A549 (cell line): ENCODE measurements around the gene DGKD. TPM values are rescaled to one million over a fixed set of nuclear protein-coding genes. Genes with fewer than 3 reads are reported as not detected.
A peak's percentile ranks its signal among the peaks of the same experiment; 100 is the strongest.

Source experiments
- ATAC-seq, 2 experiments: fragments of 200-7000 bp in 1 of 2; fragments of >200 bp in 1 of 2; cut with Nextera tagmentation in 1 of 2; cut with Tn5 transposase in 1 of 2; 3 replicates each; pipeline versions ENCODE4 v1.8.0 to v1.9.1; 2018 to 2020; ENCODE audit warnings: mild to moderate bottlenecking in 1 of 2, moderate library complexity in 1 of 2
- CTCF ChIA-PET: fragments of 300-600 bp; sonication (Branson Sonifier 250); formaldehyde crosslinking; extraction: SDS; loops from one replicate; lab custom pipeline; 2021; ENCODE audit warnings: antibody characterized with exemption, inconsistent platforms; lab: Yijun Ruan, JAX
- POLR2A ChIA-PET: fragments of 350-600 bp; formaldehyde crosslinking; extraction: SDS; loops from one replicate; lab custom pipeline; 2021; ENCODE audit warnings: antibody characterized with exemption, inconsistent platforms; lab: Yijun Ruan, JAX
- DNase-seq, 2 experiments: peaks; one replicate each; pipeline versions ENCODE4 v3.0.0 to v3.0.0-alpha.2; 2011 to 2016; ENCODE audit warnings: low read depth in 1 of 2, low spot score in 1 of 2
- FAIRE-seq: peaks from 2 replicates; lab custom pipeline; 2011; peaks lifted over from hg19 to GRCh38; lab: Jason Lieb, UNC
- H3K27ac ChIP-seq, 2 experiments: fragments of >200 bp; sonication (Bioruptor Twin); formaldehyde crosslinking; 3 replicates each; pipeline ENCODE4 v1.5.1; 2016 to 2017
- H3K4me1 ChIP-seq: fragments of >200 bp; sonication (Bioruptor Twin); formaldehyde crosslinking; 3 replicates; pipeline ENCODE4 v1.6.1; 2016
- H3K4me2 ChIP-seq: fragments of >200 bp; sonication (Bioruptor Twin); formaldehyde crosslinking; 3 replicates; pipeline ENCODE4 v1.6.1; 2016
- H3K4me3 ChIP-seq: fragments of >200 bp; sonication (Bioruptor Twin); formaldehyde crosslinking; 3 replicates; pipeline ENCODE4 v1.5.1; 2016
- H3K9me3 ChIP-seq: fragments of >200 bp; sonication (Bioruptor Twin); formaldehyde crosslinking; 3 replicates; pipeline ENCODE4 v1.6.1; 2016
- BHLHE40 ChIP-seq: IDR thresholded peaks from 2 replicates; pipeline ENCODE4 v1.6.1; 2012; ENCODE audit warnings: low read depth, low read length, inconsistent platforms
- CBX8 ChIP-seq: fragments of 200-600 bp; sonication (generic); IDR thresholded peaks from 2 replicates; pipeline ENCODE4 v1.6.1; 2016
- CEBPB ChIP-seq, 2 experiments: fragments of >200 bp in 1 of 2; sonication (Bioruptor Twin) in 1 of 2; formaldehyde crosslinking in 1 of 2; IDR thresholded peaks; 2 replicates each; pipeline ENCODE4 v1.6.1; 2012 to 2016
- FOSB ChIP-seq: fragments of 250-450 bp; sonication (Bioruptor Pico); IDR thresholded peaks from 2 replicates; pipeline ENCODE4 v1.5.0; 2020; ENCODE audit warnings: mild to moderate bottlenecking, moderate library complexity
- FOSL2 ChIP-seq, 2 experiments: fragments of 450-650 bp in 1 of 2; fragments of >200 bp in 1 of 2; sonication (Bioruptor Twin) in 1 of 2; formaldehyde crosslinking; IDR thresholded peaks; 2 replicates each; pipeline versions ENCODE4 v1.5.0 to v1.6.1; 2016 to 2020; ENCODE audit warnings: mild to moderate bottlenecking in 1 of 2, moderate library complexity in 1 of 2
- FOXS1 ChIP-seq: fragments of 250-450 bp; sonication (Bioruptor Pico); IDR thresholded peaks from 2 replicates; pipeline ENCODE4 v1.5.0; 2020; ENCODE audit warnings: mild to moderate bottlenecking, moderate library complexity
- GATA3 ChIP-seq: IDR thresholded peaks from 2 replicates; pipeline ENCODE4 v1.6.1; 2012; ENCODE audit warnings: borderline replicate concordance
- HDAC2 ChIP-seq: fragments of 200-600 bp; sonication (generic); IDR thresholded peaks from 2 replicates; pipeline ENCODE4 v1.6.1; 2016
- HEYL ChIP-seq: fragments of 250-450 bp; sonication (Bioruptor Pico); IDR thresholded peaks from 2 replicates; pipeline ENCODE4 v1.8.0; 2021; ENCODE audit warnings: mild to moderate bottlenecking, moderate library complexity
- JUN ChIP-seq, 2 experiments: fragments of >200 bp; sonication (Bioruptor Twin); formaldehyde crosslinking; IDR thresholded peaks; 2 replicates in 1 of 2; 3 replicates in 1 of 2; pipeline ENCODE4 v1.6.1; 2016 to 2017
- KDM1A ChIP-seq: fragments of 200-600 bp; sonication (generic); IDR thresholded peaks from 2 replicates; pipeline ENCODE4 v1.6.1; 2016; ENCODE audit warnings: low read depth, mild to moderate bottlenecking
- MAX ChIP-seq: IDR thresholded peaks from 2 replicates; pipeline ENCODE4 v1.6.1; 2012
- PHF8 ChIP-seq: fragments of 200-600 bp; sonication (generic); IDR thresholded peaks from 2 replicates; pipeline ENCODE4 v1.6.1; 2016; ENCODE audit warnings: low read depth, mild to moderate bottlenecking, antibody characterized with exemption, moderate library complexity, borderline replicate concordance
- POLR2AphosphoS2 ChIP-seq: conservative IDR thresholded peaks from 2 replicates; pipeline ENCODE4 v1.6.1; 2012; ENCODE audit warnings: low read length, improper control_type of control experiment, inconsistent platforms
- RAD21 ChIP-seq, 2 experiments: fragments of >200 bp in 1 of 2; sonication (Bioruptor Twin) in 1 of 2; formaldehyde crosslinking in 1 of 2; IDR thresholded peaks in 1 of 2; conservative IDR thresholded peaks in 1 of 2; 2 replicates in 1 of 2; 3 replicates in 1 of 2; pipeline ENCODE4 v1.6.1; 2012 to 2018; ENCODE audit warnings: inconsistent platforms in 1 of 2
- REST ChIP-seq: fragments of 200-600 bp; sonication (generic); IDR thresholded peaks from 2 replicates; pipeline ENCODE4 v1.6.1; 2016; ENCODE audit warnings: antibody characterized with exemption, mild to moderate bottlenecking, moderate library complexity
- ZFP36 ChIP-seq: fragments of 450-650 bp; IDR thresholded peaks from 2 replicates; pipeline ENCODE4 v1.6.1; 2014; ENCODE audit warnings: borderline replicate concordance; ENCODE audit not compliant: partially characterized antibody
- ZNF302 ChIP-seq: fragments of 250-450 bp; sonication (Bioruptor Pico); IDR thresholded peaks from 2 replicates; pipeline ENCODE4 v1.9.0; 2021; ENCODE audit warnings: inconsistent platforms, mild to moderate bottlenecking, moderate library complexity
- WGBS: methylation state at CpG from one replicate; pipeline ENCODE4 v1.1.6; 2017; ENCODE audit errors: missing lambda C conversion rate; 5-methylcytosine and 5-hydroxymethylcytosine counted together
- polyA plus RNA-seq, 4 experiments: library from polyadenylated mRNA; depleted of rRNA in 3 of 4; stranded (reverse); fragments of >200 nt; fragmentation: RNase III in 1 of 4; extraction: RNeasy Plus Mini Kit Qiagen cat#74134 plus additional on column Dnase treatment in 1 of 4; gene quantifications; 2 replicates in 3 of 4; 3 replicates in 1 of 4; pipeline ENCODE4 v1.2.3, GENCODE V29; 2011 to 2017
- TF ChIP-seq, protein P1 (sequence below): fragments of 450-650 bp; IDR thresholded peaks from 2 replicates; pipeline ENCODE4 v1.6.1; 2014; ENCODE audit warnings: antibody characterized with exemption
- TF ChIP-seq, protein P2 (sequence below): fragments of 250-450 bp; sonication (Bioruptor Pico); IDR thresholded peaks from 2 replicates; pipeline ENCODE4 v1.5.0; 2020; ENCODE audit warnings: low read depth, mild to moderate bottlenecking, moderate library complexity
- TF ChIP-seq, protein P3 (sequence below): IDR thresholded peaks from 2 replicates; pipeline ENCODE4 v1.6.1; 2012; ENCODE audit warnings: low read depth, borderline replicate concordance

The DGKD gene
- polyA plus RNA-seq, 2 of the 4 experiments (the other 2 are of a cell fraction) = 68.8 to 99.6 TPM

GRCh38 chr2:233440314-233440713 lies 86.0 kb downstream of the DGKD start:
- POLR2A ChIA-PET = no interaction called here
- CTCF ChIA-PET = interaction anchor here (1.0 to 20.8 kb wide), 4 partner anchors 8 to 392 kb away, joined by 4 to 356 read pairs (median 86); no protein-coding TSS in a partner anchor
- TF ChIP-seq FOSL2 (IDR thresholded peaks at IDR 0.05) (no peak), FOSL2 (CRISPR knock-in tag; IDR thresholded peaks at IDR 0.05) (no peak), RAD21 (conservative IDR thresholded peaks at IDR 0.05 in 1 of 2, IDR thresholded peaks at IDR 0.05 in 1 of 2) (no peak), CEBPB (IDR thresholded peaks at IDR 0.05) (no peak), BHLHE40 (no peak), ZFP36 (no peak), JUN (IDR thresholded peaks at IDR 0.05) (no peak), HDAC2 (no peak), CBX8 (no peak), REST (no peak), PHF8 (no peak), MAX (no peak), KDM1A (no peak), ZNF302 (CRISPR knock-in tag) (no peak), HEYL (CRISPR knock-in tag) (no peak), FOXS1 (CRISPR knock-in tag) (no peak)
- TF ChIP-seq, protein P1, sequence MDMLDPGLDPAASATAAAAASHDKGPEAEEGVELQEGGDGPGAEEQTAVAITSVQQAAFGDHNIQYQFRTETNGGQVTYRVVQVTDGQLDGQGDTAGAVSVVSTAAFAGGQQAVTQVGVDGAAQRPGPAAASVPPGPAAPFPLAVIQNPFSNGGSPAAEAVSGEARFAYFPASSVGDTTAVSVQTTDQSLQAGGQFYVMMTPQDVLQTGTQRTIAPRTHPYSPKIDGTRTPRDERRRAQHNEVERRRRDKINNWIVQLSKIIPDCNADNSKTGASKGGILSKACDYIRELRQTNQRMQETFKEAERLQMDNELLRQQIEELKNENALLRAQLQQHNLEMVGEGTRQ = no peak
- TF ChIP-seq, protein P2, sequence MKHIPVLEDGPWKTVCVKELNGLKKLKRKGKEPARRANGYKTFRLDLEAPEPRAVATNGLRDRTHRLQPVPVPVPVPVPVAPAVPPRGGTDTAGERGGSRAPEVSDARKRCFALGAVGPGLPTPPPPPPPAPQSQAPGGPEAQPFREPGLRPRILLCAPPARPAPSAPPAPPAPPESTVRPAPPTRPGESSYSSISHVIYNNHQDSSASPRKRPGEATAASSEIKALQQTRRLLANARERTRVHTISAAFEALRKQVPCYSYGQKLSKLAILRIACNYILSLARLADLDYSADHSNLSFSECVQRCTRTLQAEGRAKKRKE = no peak

GRCh38 chr2:233440714-233441113 lies 86.4 kb downstream of the DGKD start:
- peaks cover 45% of the 10 kb centered on the region for H3K4me1 ChIP-seq
- CTCF ChIA-PET = interaction anchor here (1.3 to 20.8 kb wide), 3 partner anchors 18 to 392 kb away, joined by 6 to 356 read pairs (median 166); no protein-coding TSS in a partner anchor
- no peak for TF ChIP-seq FOSB (CRISPR knock-in tag)
- TF ChIP-seq GATA3 = no peak
- TF ChIP-seq, protein P3, sequence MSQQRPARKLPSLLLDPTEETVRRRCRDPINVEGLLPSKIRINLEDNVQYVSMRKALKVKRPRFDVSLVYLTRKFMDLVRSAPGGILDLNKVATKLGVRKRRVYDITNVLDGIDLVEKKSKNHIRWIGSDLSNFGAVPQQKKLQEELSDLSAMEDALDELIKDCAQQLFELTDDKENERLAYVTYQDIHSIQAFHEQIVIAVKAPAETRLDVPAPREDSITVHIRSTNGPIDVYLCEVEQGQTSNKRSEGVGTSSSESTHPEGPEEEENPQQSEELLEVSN = no peak
- TF ChIP-seq ZNF302 (CRISPR knock-in tag) = no peak
- peak; percentile 62; the same call in 1 of the 2 replicates for TF ChIP-seq POLR2AphosphoS2
- TF ChIP-seq, all 56 proteins: peak for 1
- DNase-seq = no peak
- H3K9me3 ChIP-seq = no peaks in the 10 kb centered on the region
- POLR2A ChIA-PET = no interaction called here
- peak overlapping the region; percentile 22 to 94; a peak in 4 of 6 replicates for H3K27ac ChIP-seq
- ATAC-seq = no peak; a peak in 1 of 6 replicates
- no peak overlapping the region for H3K4me2 ChIP-seq
- 91% methylated on average over 9 of the region's 9 CpGs for WGBS
- FAIRE-seq = no peak
- no peak overlapping the region for H3K4me3 ChIP-seq

More at GRCh38 chr2:233440314-233440713, 86.0 kb downstream of the DGKD start:
- H3K4me1 ChIP-seq = peaks cover 45% of the 10 kb centered on the region
- H3K9me3 ChIP-seq = no peaks in the 10 kb centered on the region
- WGBS = 90% methylated on average over 17 of the region's 17 CpGs
- FAIRE-seq (no peak), ATAC-seq (no peak), DNase-seq (no peak)
- no peak overlapping the region for H3K4me3 ChIP-seq
- H3K27ac ChIP-seq = peak overlapping the region; percentile 22 to 94; a peak in 4 of 6 replicates
- H3K4me2 ChIP-seq = no peak overlapping the region
